SK-N-MC (cell line): ENCODE measurements around the gene DPEP3.

Source experiments
- EZH2 ChIP-seq: fragments of 200-600 bp; sonication (generic); IDR thresholded peaks from one replicate; pipeline ENCODE4 v1.6.1; 2017; ENCODE audit warnings: antibody characterized with exemption
- FOXP2 ChIP-seq: optimal IDR thresholded peaks from 2 replicates; pipeline ENCODE3; 2011; ENCODE audit warnings: mild to moderate bottlenecking, moderate library complexity; ENCODE audit not compliant: insufficient read depth; ENCODE audit errors: extremely low read length, control extremely low read depth
- POLR2AphosphoS5 ChIP-seq: IDR thresholded peaks from 2 replicates; pipeline ENCODE4 v1.6.1; 2012; ENCODE audit warnings: mild to moderate bottlenecking, low read depth, low read length, borderline replicate concordance

- no peak for TF ChIP-seq EZH2
- no peak for TF ChIP-seq POLR2AphosphoS5
- TF ChIP-seq FOXP2, result no peak
These were observed 4.8 kb downstream of the DPEP3 start for GRCh38 chr16:67975321-67976105.
